PFSK-1 (cell line): Measurements from ENCODE around the gene SLC24A3.

Experiments
- FOXP2 ChIP-seq: optimal IDR thresholded peaks from 2 replicates; pipeline ENCODE3; 2011; ENCODE audit warnings: borderline replicate concordance, control low read depth, inconsistent platforms; ENCODE audit not compliant: insufficient read depth; ENCODE audit errors: extremely low read length, extremely low read depth
- POLR2AphosphoS5 ChIP-seq: IDR thresholded peaks from 2 replicates; pipeline ENCODE4 v1.6.1; 2012; ENCODE audit warnings: low read depth, mild to moderate bottlenecking, control low read depth, low read length, moderate library complexity
- REST ChIP-seq, 2 experiments: IDR thresholded peaks; 2 replicates each; pipeline versions ENCODE4 v1.6.1 to v1.8.0; 2011 to 2012; ENCODE audit warnings: low read depth in 2 of 2, low read length in 2 of 2, control low read depth in 1 of 2, inconsistent platforms in 1 of 2, mild to moderate bottlenecking in 1 of 2, moderate library complexity in 1 of 2; ENCODE audit not compliant: insufficient read depth in 1 of 2
- SIN3A ChIP-seq: IDR thresholded peaks from 2 replicates; pipeline ENCODE4 v1.6.1; 2012; ENCODE audit warnings: mild to moderate bottlenecking, low read length, moderate library complexity, borderline replicate concordance; ENCODE audit not compliant: insufficient read depth
- TAF1 ChIP-seq: IDR thresholded peaks from 2 replicates; pipeline ENCODE4 v1.6.1; 2012; ENCODE audit warnings: low read length, control low read depth, borderline replicate concordance; ENCODE audit not compliant: insufficient read depth

SLC24A3 gene

GRCh38 chr20:19692685-19693119 lies 480.3 kb downstream of the SLC24A3 start:
- no peak for TF ChIP-seq FOXP2
- TF ChIP-seq REST (IDR thresholded peaks at IDR 0.05; ENCODE audit: insufficient read depth in 1 of 2, low read depth in 2 of 2, low read length in 2 of 2), result no peak
- TF ChIP-seq TAF1, result no peak
- no peak for TF ChIP-seq SIN3A
- TF ChIP-seq POLR2AphosphoS5, result no peak

- TF ChIP-seq FOXP2, result no peak
- TF ChIP-seq SIN3A, result no peak
- no peak for TF ChIP-seq POLR2AphosphoS5
- no peak for TF ChIP-seq REST (IDR thresholded peaks at IDR 0.05; ENCODE audit: insufficient read depth in 1 of 2, low read depth in 2 of 2, low read length in 2 of 2)
- TF ChIP-seq TAF1, result no peak
Measured at GRCh38 chr20:19693508-19693907, 481.1 kb downstream of the SLC24A3 start.

- no peak for TF ChIP-seq TAF1
- TF ChIP-seq REST (IDR thresholded peaks at IDR 0.05; ENCODE audit: insufficient read depth in 1 of 2, low read depth in 2 of 2, low read length in 2 of 2), result no peak
- no peak for TF ChIP-seq FOXP2
- TF ChIP-seq POLR2AphosphoS5, result no peak
- TF ChIP-seq SIN3A, result no peak
Measured at GRCh38 chr20:19695081-19695480, 482.6 kb downstream of the SLC24A3 start.

- TF ChIP-seq FOXP2 (no peak), TAF1 (no peak), SIN3A (no peak)
Measured at GRCh38 chr20:19696620-19697019, 484.2 kb downstream of the SLC24A3 start.

- TF ChIP-seq SIN3A (no peak), REST (IDR thresholded peaks at IDR 0.05; ENCODE audit: insufficient read depth in 1 of 2, low read depth in 2 of 2, low read length in 2 of 2) (no peak), POLR2AphosphoS5 (no peak), TAF1 (no peak), FOXP2 (no peak)
Measured at GRCh38 chr20:19697415-19697814, 485.0 kb downstream of the SLC24A3 start.
